ENCODE results near the gene MEIS3. TPM values are rescaled to one million over a fixed set of nuclear protein-coding genes. Genes with fewer than 3 reads are reported as not detected.

Gene MEIS3
- total RNA-seq, 8 experiments from 2014 or later: 3.2 to 124 (median 93.2) TPM

DNA sequence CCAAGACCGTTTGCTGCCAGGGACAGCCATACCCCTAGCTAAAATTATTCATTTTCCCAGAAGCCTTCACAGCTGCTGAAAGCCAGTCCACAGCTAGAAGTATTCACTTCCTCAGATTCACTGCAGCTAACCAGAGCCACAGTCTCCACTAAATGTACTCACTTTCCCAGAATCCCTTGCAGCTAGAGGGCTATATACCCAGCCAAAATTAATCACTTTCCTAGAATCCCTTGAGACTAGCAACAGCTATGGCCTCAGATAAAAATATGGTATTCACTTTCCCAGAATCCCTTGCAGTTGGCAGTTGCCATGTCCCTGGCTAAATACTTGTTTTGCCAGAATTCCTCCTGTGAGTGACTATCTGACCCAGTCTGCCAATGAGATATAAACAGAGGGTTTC, 13.8 kb upstream of the MEIS3 start:
- in situ Hi-C loops (cut with MboI; ENCODE audit: low pct_unique_long_range_greater_than_20kb in 2 of 9, low sequenced_read_pairs in 9 of 9, unreplicated experiment in 9 of 9): loop anchor here in 6 of 9 experiments (10.0 to 25.0 kb wide), 5 partner anchors 82 to 304 kb away; partner anchors contain the start of genes EHD2 (in 2 of the 6), NAPA (in 1 of the 6) and NOP53 (in 1 of the 6)
- no peak for ATAC-seq (replicated peaks in 6 of 8)
- Histone ChIP-seq H3K4me3 (no peak overlapping the region), H3K4me1 (replicated peaks in 1 of 2) (peaks cover 14 to 22% of the 10 kb centered on the region in 2 donors), H3K27ac (no peak overlapping the region)
- 20 to 83% (median 67%) methylated on average over 1 of the region's 1 CpG; no CpG with 5 or more reads in 5 of the 10 experiments for WGBS, 10 experiments

DNA sequence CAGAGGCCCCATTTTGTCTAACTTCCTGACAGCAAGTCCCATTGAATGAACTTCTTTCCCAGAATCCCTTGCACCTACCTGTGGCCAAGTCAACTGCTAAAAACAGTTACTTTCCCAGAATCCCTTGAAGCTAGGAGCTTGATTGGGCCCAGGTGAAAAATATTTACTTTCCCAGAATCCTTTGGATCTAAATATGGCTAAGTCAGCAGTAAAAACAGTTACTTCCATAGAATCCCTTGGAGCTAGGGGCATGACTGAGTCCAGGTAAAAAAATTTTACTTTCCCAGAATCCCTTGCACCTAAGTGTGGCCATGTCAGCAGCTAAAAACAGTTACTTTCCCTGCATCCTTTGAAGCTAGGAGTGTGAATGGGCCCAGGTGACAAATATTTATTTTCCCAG, 13.2 kb upstream of the MEIS3 start:
- no peak overlapping the region for H3K27ac ChIP-seq
- ATAC-seq (replicated peaks in 6 of 8): no peak
- in situ Hi-C loops (cut with MboI; ENCODE audit: low pct_unique_long_range_greater_than_20kb in 2 of 9, low sequenced_read_pairs in 9 of 9, unreplicated experiment in 9 of 9): loop anchor here in 6 of 9 experiments (10.0 to 25.0 kb wide), 5 partner anchors 82 to 305 kb away; partner anchors contain the start of genes EHD2 (in 2 of the 6), NAPA (in 1 of the 6) and NOP53 (in 1 of the 6)
- H3K4me1 ChIP-seq (replicated peaks in 1 of 2): peaks cover 14 to 22% of the 10 kb centered on the region in 2 donors
- no peak overlapping the region for H3K4me3 ChIP-seq

DNA sequence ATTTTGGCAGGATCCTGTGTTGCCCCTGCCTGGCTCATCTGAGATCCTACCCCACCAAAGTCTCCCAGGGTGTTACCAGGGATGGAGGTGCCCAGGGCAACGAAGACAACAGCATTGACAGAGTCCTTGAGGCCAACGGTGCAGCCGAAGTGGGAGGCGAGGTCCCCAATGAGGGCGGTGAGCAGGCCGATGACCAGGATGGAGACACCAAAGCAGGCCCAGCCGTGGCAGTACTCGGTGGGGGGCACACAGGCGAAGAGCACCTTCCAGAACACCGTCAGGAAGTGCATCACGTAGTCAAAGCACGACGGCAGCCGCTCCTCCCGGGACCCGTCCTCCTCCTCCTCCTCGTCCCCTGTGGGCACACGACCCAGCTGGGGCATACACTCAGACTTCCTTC, 12.8 kb upstream of the MEIS3 start:
- Histone ChIP-seq H3K4me3 (no peak overlapping the region), H3K27ac (no peak overlapping the region), H3K4me1 (replicated peaks in 1 of 2) (peaks cover 15 to 21% of the 10 kb centered on the region in 2 donors)
- in situ Hi-C loops (cut with MboI; ENCODE audit: low pct_unique_long_range_greater_than_20kb in 2 of 9, low sequenced_read_pairs in 9 of 9, unreplicated experiment in 9 of 9): loop anchor here in 6 of 9 experiments (10.0 to 25.0 kb wide), 5 partner anchors 83 to 305 kb away; partner anchors contain the start of genes EHD2 (in 2 of the 6), NAPA (in 1 of the 6) and NOP53 (in 1 of the 6)
- 60 to 100% (median 70%) methylated on average over 1 to 5 of the region's 18 CpGs; no CpG with 5 or more reads in 4 of the 10 experiments for WGBS, 10 experiments
- ATAC-seq (replicated peaks in 6 of 8): no peak

DNA sequence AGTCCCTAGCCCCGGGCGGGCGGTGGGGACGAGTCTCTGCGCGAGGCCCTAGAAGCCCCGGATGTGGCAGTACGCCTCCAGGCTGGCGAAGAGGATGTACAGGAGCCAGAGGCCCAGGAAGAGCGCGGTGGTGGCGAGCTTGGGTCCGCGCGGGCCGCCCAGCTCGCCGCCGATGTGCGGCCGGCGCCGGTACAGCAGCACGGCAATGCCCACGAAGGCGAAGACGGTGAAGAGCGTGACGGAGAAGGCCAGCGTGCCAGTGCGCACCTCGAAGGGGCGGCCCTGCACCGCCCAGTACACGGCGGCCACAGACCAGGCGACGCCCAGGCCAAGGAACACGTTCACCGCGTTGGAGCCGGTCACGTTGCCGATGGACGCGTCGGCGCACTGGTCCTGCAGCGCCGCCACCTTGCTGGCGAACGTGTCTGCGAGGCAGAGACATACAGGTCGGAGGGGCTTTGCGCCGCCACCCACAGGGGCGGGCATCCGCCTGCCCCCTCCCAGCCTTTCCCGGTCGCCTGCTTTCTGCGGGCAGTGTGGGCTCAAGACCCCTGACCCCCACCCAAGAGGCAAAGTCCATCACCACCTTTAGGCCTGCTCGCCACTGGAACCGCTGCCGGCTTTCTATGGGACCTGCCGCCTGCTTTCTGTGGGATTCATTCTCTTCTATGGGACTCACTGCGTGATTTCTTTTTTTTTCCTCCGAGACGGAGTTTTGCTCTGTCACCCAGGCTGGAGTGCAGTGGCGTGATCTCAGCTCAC, 10.9 kb upstream of the MEIS3 start:
- in situ Hi-C loops (cut with MboI; ENCODE audit: low pct_unique_long_range_greater_than_20kb in 2 of 9, low sequenced_read_pairs in 9 of 9, unreplicated experiment in 9 of 9): loop anchor here in 6 of 9 experiments (10.0 to 25.0 kb wide), 5 partner anchors 85 to 307 kb away; partner anchors contain the start of genes EHD2 (in 2 of the 6), NAPA (in 1 of the 6) and NOP53 (in 1 of the 6)

DNA sequence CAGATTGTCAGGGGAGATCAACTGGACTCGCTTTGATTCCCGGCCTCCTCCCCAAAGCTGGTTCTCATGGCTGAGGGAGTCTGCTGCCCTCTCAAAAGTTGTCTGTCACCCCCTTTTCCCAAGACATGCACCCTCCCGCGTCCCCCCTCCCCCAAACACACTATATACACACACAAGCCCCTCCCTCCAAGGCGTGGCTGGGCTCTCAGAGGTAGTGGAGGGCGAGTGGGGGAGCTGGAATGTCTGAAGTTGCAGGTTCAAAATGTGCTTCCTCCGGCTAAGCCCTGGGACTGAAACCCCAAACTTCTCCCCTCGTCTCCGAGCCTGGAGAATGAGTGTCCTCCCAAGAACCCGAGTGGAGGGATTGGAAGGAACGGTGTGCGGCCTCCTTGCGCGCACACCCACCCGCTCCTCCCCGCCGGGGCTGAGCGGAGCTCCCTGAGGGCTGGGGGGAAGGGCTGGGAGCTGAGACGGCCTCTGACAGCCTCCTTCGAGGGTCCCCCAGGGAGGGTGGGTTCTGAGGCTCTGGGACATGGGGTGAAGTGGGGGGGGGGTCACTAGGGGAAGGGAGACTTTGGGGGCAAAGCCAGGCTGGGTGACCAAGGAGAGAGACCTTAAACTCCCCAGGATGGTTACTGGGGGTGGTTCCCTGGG, 9.9 kb upstream of the MEIS3 start:
- in situ Hi-C loops (cut with MboI; ENCODE audit: low pct_unique_long_range_greater_than_20kb in 2 of 9, low sequenced_read_pairs in 9 of 9, unreplicated experiment in 9 of 9): loop anchor here in 5 of 9 experiments (25.0 kb wide), 3 partner anchors 258 to 308 kb away; partner anchors contain the start of genes EHD2 (in 2 of the 5) and NOP53 (in 1 of the 5)
- 0% methylated on average over 1 of the region's 20 CpGs; no CpG with 5 or more reads in 9 of the 10 experiments for WGBS, 10 experiments

More for the DNA sequence above, 10.9 kb upstream of the MEIS3 start:
- Histone ChIP-seq H3K4me3 (no peak overlapping the region), H3K4me1 (replicated peaks in 1 of 2) (peaks cover 14 to 26% of the 10 kb centered on the region in 2 donors), H3K27ac (no peak overlapping the region)
- WGBS, 10 experiments: 31 to 100% (median 73%) methylated on average over 1 to 9 of the region's 69 CpGs; no CpG with 5 or more reads in 7 of the 10 experiments
- peak in 3 of 8 experiments; percentile 0 to 44 (median 23) for ATAC-seq (replicated peaks in 6 of 8)

DNA sequence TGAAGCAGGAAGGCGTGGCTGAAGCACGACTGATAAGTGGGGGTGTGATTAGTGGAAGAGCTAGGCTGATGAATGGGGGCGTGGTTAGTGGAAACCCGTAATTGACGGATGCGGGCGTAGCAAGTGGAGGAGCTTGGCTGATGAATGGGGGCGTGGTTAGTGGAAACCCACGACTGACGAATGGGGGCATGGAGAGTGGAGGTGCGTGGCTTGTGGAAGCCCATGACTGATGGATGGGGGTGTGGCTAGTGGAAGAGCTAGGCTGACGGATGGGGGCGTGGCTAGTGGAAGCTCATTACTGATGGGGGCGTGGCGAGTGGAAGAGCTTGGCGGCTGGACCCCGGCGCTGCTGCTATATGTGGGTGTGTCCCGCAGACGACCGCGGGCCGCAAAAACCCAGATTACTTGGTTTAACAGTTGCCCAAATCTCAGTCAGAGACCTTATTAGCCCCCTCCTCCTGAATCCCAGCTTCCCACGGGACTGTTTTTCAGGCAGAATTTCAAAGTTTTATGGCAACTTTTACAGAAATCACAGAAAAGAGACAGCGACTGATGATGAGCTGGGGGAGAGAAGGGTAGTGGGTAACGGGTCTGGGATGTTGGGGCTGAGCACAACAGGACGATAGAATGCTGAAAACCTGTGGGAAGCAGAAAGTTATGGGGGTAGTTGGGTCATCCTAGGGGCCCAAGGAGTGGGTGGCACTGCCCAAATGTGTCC, 9.0 kb upstream of the MEIS3 start:
- 0 to 30% (median 5%) methylated on average over 2 to 21 of the region's 27 CpGs; no CpG with 5 or more reads in 3 of the 10 experiments for WGBS, 10 experiments
- Histone ChIP-seq H3K27ac (no peak overlapping the region), H3K4me3 (peak overlapping the region in 4 of 5 donors; percentile 2 to 24 (median 22)), H3K4me1 (replicated peaks in 1 of 2) (peaks cover 21 to 32% of the 10 kb centered on the region in 2 donors)
- ATAC-seq (replicated peaks in 6 of 8): peak; percentile 72 to 89 (median 84)
- in situ Hi-C loops (cut with MboI; ENCODE audit: low pct_unique_long_range_greater_than_20kb in 2 of 9, low sequenced_read_pairs in 9 of 9, unreplicated experiment in 9 of 9): loop anchor here in 5 of 9 experiments (25.0 kb wide), 3 partner anchors 259 to 309 kb away; partner anchors contain the start of genes EHD2 (in 2 of the 5) and NOP53 (in 1 of the 5)

More for the DNA sequence above, 9.9 kb upstream of the MEIS3 start:
- no peak overlapping the region for H3K4me3 ChIP-seq
- H3K27ac ChIP-seq: no peak overlapping the region
- no peak for ATAC-seq (replicated peaks in 6 of 8)
- peaks cover 14 to 26% of the 10 kb centered on the region in 2 donors for H3K4me1 ChIP-seq (replicated peaks in 1 of 2)

DNA sequence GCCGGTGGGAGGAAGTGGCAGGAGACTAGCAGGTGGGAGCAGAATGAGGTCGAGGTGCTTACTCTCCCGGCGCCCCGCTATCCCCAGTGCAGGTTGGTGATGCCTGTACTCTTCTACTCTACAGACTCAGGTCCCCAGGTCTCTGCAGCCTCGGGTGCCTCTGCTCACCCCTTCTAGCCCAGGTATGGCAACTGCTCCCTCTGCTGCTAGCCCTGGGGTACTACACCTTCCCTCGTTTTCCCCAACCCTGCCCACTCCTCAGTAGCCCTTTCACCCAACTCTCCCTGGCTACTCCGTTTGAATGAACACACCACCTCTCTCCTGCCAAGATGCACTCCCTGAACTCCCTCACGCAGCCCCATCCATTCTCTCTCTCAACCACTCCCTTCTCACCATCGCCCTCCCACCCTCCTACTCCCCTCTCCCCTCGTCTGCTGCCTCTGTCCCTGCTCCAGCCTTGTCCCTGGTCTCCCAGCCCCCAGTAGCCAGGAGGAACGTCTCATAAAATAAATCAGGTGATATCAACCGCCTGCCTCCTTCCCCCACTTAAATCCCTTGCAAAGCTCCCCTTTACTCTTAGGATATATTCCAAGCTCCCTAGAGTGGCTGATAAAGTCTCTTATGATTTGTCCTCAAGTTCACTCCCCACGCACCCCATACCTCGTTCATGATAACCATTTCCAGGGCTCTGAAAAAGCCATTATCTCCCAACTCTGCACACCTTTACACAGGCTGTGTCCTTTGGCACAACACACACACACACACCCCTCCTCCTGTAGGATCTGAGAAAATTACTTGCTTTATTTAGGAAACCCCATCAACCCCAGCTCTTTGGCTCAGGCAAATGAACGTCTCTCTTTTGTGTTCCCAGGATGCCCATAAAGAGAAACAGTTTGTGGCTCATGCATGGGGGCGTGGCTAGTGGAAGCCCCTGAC, 8.2 kb upstream of the MEIS3 start:
- Histone ChIP-seq H3K27ac (peak overlapping the region; percentile 65 to 84), H3K4me1 (replicated peaks in 1 of 2) (peaks cover 30 to 40% of the 10 kb centered on the region in 2 donors), H3K4me3 (peak overlapping the region; percentile 13 to 24 (median 21))
- in situ Hi-C loops (cut with MboI; ENCODE audit: low pct_unique_long_range_greater_than_20kb in 2 of 9, low sequenced_read_pairs in 9 of 9, unreplicated experiment in 9 of 9): loop anchor here in 5 of 9 experiments (25.0 kb wide), 3 partner anchors 260 to 310 kb away; partner anchors contain the start of genes EHD2 (in 2 of the 5) and NOP53 (in 1 of the 5)
- peak; percentile 15 to 67 (median 60) for ATAC-seq (replicated peaks in 6 of 8)
- WGBS, 10 experiments: 0 to 7% (median 0%) methylated on average over 1 to 5 of the region's 17 CpGs; no CpG with 5 or more reads in 2 of the 10 experiments

DNA sequence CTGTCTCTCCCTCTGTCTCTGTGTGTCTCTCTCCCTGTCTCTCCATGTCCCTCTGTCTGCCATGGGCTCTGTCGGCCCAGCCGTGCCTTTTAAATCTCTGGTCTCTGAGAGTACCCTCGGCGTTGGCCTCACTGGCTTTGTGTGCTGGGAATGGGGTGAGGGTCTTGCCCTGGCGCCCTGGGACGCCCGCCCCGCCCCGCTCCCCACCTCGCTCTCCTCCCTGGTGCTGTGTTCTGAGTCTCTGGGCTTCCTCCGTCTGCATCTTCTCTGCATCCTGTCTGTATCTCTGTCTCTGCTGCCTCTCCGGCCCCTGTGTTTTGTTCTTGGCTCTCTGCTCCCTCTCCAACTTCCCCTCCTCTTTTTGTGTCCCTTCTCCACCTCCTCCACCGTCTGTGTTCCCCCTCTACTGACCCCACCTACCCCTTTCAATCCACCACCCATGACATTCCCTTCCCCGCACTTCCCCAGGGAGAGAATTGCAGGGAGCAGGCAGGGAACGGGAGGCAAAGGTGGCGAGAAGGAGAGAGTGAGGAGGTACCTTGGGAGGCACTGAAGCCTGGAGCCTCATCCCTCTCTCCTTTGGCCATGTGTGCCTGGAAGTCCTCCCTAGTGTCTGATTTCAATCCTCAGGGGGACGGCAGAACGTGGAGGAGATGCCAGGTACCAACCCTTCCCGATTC, 4.0 kb upstream of the MEIS3 start:
- WGBS, 10 experiments: 0 to 54% (median 16%) methylated on average over 2 to 9 of the region's 19 CpGs; no CpG with 5 or more reads in 3 of the 10 experiments
- ATAC-seq (replicated peaks in 6 of 8): no peak
- Histone ChIP-seq H3K4me1 (replicated peaks in 1 of 2) (peaks cover 46 to 49% of the 10 kb centered on the region in 2 donors), H3K27ac (peak overlapping the region; percentile 21 to 43), H3K4me3 (no peak overlapping the region)
- in situ Hi-C loops (cut with MboI; ENCODE audit: low pct_unique_long_range_greater_than_20kb in 2 of 9, low sequenced_read_pairs in 9 of 9, unreplicated experiment in 9 of 9): loop anchor here in 2 of 9 experiments (25.0 kb wide), 1 partner anchor 136 kb away; no protein-coding TSS in a partner anchor

DNA sequence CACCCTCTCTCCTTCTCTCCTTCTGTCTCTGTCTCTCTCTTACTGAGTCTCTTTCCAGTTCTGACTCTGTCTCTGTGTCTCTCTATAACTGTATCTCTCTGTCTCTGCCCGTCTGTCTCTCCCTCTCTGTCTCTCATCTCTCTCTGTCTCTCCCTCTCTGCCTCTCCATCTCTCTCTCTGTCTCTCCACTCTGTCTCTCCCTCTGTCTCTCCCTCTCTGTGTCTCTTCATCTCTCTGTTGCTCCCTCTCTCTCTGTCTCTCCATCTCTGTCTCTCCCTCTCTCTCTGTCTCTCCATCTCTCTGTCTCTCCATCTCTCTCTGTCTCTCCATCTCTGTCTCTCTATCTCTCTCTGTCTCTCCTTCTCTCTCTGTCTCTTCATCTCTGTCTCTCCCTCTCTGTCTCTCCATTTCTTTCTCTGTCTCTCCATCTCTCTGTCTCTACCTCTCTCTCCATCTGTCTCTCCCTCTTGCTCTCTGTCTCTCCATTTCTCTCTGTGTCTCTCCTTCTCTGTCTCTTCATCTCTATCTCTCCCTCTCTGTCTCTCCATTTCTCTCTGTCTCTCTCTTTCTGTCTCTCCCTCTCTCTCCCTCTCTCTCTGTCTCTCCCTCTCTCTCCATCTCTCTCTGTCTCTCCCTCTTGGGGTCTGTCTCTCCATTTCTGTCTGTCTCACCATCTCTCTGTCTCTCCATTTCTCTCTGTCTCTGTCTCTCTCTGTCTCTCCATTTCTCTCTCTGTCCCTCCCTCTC, 3.3 kb upstream of the MEIS3 start:
- ATAC-seq (replicated peaks in 6 of 8): no peak
- peak overlapping the region; percentile 1 to 18 (median 16) for H3K4me3 ChIP-seq
- in situ Hi-C loops (cut with MboI; ENCODE audit: low pct_unique_long_range_greater_than_20kb in 2 of 9, low sequenced_read_pairs in 9 of 9, unreplicated experiment in 9 of 9): loop anchor here in 2 of 9 experiments (25.0 kb wide), 1 partner anchor 135 kb away; no protein-coding TSS in a partner anchor

DNA sequence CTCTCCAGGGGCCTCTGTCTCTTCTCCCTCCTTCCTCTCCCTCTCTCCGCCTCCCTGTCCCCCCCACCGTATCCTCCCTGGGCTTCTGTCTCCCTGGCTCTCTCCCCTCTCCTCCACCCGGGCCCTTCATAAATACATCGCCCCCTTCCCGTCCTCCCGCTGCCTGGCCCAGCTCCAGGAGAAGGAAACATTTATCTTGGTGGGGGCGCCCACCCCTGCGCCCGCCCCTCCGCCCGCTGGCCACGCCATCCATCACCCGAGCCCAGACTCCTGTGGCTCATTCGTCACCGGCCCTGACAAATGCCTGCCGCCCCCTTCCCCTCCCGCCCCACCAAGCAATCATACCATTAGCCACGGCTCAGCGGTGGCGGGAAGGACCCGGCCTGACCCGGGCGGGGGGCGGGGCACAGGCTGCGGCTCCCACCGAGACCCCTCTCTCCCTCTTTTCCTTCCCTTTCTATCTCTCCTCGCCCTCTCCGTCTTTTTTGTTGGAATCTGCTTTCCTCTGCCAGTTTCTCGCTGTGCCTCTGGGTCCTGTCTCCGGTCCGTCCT, 2.6 kb upstream of the MEIS3 start:
- ATAC-seq (replicated peaks in 6 of 8): peak in 5 of 8 experiments; percentile 55 to 70 (median 60)
- WGBS, 10 experiments: 0 to 17% (median 8%) methylated on average over 1 to 14 of the region's 31 CpGs; no CpG with 5 or more reads in 2 of the 10 experiments
- Histone ChIP-seq H3K27ac (peak overlapping the region; percentile 89 to 96), H3K4me3 (peak overlapping the region; percentile 1 to 18 (median 16)), H3K4me1 (replicated peaks in 1 of 2) (peaks cover 48 to 50% of the 10 kb centered on the region in 2 donors)
- in situ Hi-C loops (cut with MboI; ENCODE audit: low pct_unique_long_range_greater_than_20kb in 2 of 9, low sequenced_read_pairs in 9 of 9, unreplicated experiment in 9 of 9): loop anchor here in 2 of 9 experiments (25.0 kb wide), 1 partner anchor 135 kb away; no protein-coding TSS in a partner anchor

More for the DNA sequence above, 3.3 kb upstream of the MEIS3 start:
- Histone ChIP-seq H3K27ac (peak overlapping the region; percentile 70 to 96), H3K4me1 (replicated peaks in 1 of 2) (peaks cover 46 to 49% of the 10 kb centered on the region in 2 donors)
- 0 to 11% (median 0%) methylated on average over 1 of the region's 1 CpG; no CpG with 5 or more reads in 2 of the 10 experiments for WGBS, 10 experiments

All from motor neuron (in vitro differentiated cells).